ENCODE data around the gene MIA2.

Gene MIA2

GRCh38 chr14:39384177-39384576, 150.5 kb downstream of the MIA2 start:
- no peak for DNase-seq (ENCODE audit: low read depth in 2 of 2)

- DNase-seq (ENCODE audit: low read depth in 2 of 2), result no peak
Measured at GRCh38 chr14:39393289-39393688, 159.6 kb downstream of the MIA2 start.

GRCh38 chr14:39395555-39396254, 162.0 kb downstream of the MIA2 start:
- no peak for DNase-seq (ENCODE audit: low read depth in 2 of 2)

GRCh38 chr14:39396448-39396847, 162.7 kb downstream of the MIA2 start:
- no peak for DNase-seq (ENCODE audit: low read depth in 2 of 2)

GRCh38 chr14:39398382-39398781, 164.7 kb downstream of the MIA2 start:
- DNase-seq (ENCODE audit: low read depth in 2 of 2), result no peak

GRCh38 chr14:39406560-39406959, 172.8 kb downstream of the MIA2 start:
- DNase-seq (ENCODE audit: low read depth in 2 of 2), result no peak

- no peak for DNase-seq (ENCODE audit: low read depth in 2 of 2)
Measured at GRCh38 chr14:39416072-39416471, 182.4 kb downstream of the MIA2 start.

GRCh38 chr14:39417014-39417413, 183.3 kb downstream of the MIA2 start:
- DNase-seq (ENCODE audit: low read depth in 2 of 2), result no peak

- DNase-seq (ENCODE audit: low read depth in 2 of 2), result no peak
Measured at GRCh38 chr14:39419272-39419671, 185.6 kb downstream of the MIA2 start.

GRCh38 chr14:39422243-39422642, 188.5 kb downstream of the MIA2 start:
- no peak for DNase-seq (ENCODE audit: low read depth in 2 of 2)

GRCh38 chr14:39423793-39424192, 190.1 kb downstream of the MIA2 start:
- DNase-seq (ENCODE audit: low read depth in 2 of 2), result no peak

- DNase-seq (ENCODE audit: low read depth in 2 of 2), result no peak
Measured at GRCh38 chr14:39425947-39426346, 192.2 kb downstream of the MIA2 start.

- DNase-seq (ENCODE audit: low read depth in 2 of 2), result no peak
Measured at GRCh38 chr14:39426605-39427004, 192.9 kb downstream of the MIA2 start.

GRCh38 chr14:39428118-39428517, 194.4 kb downstream of the MIA2 start:
- no peak for DNase-seq (ENCODE audit: low read depth in 2 of 2)

GRCh38 chr14:39430762-39431415, 197.2 kb downstream of the MIA2 start:
- no peak for DNase-seq (ENCODE audit: low read depth in 2 of 2)

- peak; percentile 5 to 13 for DNase-seq (ENCODE audit: low read depth in 2 of 2)
Measured at GRCh38 chr14:39431416-39432178, 197.9 kb downstream of the MIA2 start.

- DNase-seq (ENCODE audit: low read depth in 2 of 2), result peak; percentile 90 to 94
Measured at GRCh38 chr14:39432179-39432618, 198.5 kb downstream of the MIA2 start, which contains the start of gene FBXO33. TSS of gene FBXO33 (minus strand) at chr14:39432433. CDS start at chr14:39432162, 271 bp downstream.

- DNase-seq (ENCODE audit: low read depth in 2 of 2), result peak; percentile 46 to 52
Measured at GRCh38 chr14:39432619-39433451, 199.1 kb downstream of the MIA2 start.

GRCh38 chr14:39433452-39433813, 199.7 kb downstream of the MIA2 start:
- no peak for DNase-seq (ENCODE audit: low read depth in 2 of 2)

GRCh38 chr14:39434401-39434800, 200.7 kb downstream of the MIA2 start:
- no peak for DNase-seq (ENCODE audit: low read depth in 2 of 2)

- no peak for DNase-seq (ENCODE audit: low read depth in 2 of 2)
Measured at GRCh38 chr14:39435241-39435640, 201.5 kb downstream of the MIA2 start.
